ENCODE results near the gene PPP2R2D. TPM values are rescaled to one million over a fixed set of nuclear protein-coding genes. Genes with fewer than 3 reads are reported as not detected.

PPP2R2D gene
- 66.7 TPM for total RNA-seq

DNA sequence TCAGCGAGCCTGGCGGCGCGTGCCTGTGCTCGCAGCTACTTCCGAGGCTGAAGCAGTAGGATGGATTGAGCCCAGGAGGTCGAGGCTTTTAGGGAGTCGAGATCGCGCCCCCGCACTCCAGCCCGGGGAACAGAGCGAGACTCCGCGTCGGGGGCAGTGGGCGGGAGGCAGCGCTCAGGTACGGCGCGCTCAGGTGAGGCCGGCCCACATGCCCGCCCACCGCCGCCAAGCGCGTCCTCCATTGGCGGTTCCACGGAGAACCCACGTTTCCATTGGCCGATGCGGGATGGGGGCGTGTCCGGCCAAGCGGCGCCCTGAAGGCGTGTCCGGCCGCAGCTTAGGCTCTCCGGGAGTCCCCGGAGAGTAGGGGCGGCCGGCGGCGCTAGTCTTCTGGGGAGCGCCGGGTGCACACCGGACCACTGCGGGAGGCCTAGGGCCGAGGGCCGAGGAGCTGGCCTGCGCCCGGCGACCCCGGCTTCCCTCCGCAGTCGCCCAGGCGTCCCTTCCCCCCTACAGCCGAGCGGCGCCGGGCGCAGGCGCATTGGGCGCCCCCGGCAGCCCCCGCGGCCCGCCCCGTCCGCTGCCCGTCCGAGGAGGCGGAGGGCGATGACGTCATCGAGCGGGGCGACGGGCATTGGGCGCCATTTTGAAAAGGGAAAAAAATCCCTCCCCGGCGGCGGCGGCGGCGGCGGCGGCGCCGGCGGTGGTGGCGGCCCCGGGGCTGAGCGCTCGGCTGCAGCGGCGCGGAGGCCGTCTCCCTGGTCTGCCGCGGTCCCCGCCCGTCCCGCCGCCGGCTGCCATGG is at the start of gene PPP2R2D:
TSS of gene PPP2R2D (plus strand) at position 659 of the 803 bp plus-strand sequence. CDS start at position 800, 141 bp downstream.

DNA sequence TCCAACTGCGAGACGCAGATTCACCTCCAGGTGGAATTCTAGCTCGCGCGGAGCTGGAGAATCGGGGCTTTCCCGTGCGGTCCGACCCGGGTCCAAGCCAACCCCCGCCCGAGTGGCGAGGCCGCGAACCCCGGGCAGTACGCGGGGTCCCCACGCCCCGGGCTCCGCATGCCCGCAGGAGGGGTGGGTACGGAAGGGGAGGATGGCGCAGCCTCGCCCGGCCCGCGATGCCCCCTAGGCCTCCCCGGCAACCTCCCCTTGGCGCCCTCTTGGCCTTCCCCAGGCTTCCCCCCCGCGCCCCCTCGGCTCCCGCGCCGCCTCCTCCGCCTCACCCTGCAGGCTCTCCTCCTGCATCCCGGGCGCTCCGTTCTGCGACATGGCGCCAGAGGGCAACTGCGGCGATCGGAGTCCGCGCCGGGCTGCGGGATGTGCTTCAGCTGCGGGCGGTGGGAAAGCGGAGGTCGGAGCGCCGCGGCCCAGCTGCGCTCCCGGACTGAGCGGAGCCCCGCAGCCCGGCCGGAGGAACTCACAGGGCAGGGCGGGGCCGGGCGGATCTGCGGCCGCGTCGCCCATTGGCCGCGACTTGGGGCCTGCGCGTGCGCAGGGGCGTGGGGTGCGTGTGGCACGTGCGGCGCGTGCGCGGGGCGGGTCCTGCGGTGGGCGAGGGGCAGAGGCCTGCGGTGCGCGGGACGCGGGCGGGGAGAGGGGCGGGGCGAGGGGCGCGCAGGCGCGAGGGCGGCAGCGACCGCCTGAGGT is 80.8 kb downstream of the PPP2R2D start, which contains the start of gene BNIP3:
TSS of gene BNIP3 (minus strand) at position 495 of the 756 bp plus-strand sequence. CDS start at position 378, 117 bp downstream.

Other genes with a start within 250 kb of the PPP2R2D start
- 32.6 TPM for gene BNIP3, start 80.9 kb downstream of the PPP2R2D start, total RNA-seq
- 7.8 TPM for gene JAKMIP3, start 164.9 kb downstream of the PPP2R2D start, total RNA-seq